HCT116 (cell line): ENCODE results near the gene RIPOR2. TPM values are rescaled to one million over a fixed set of nuclear protein-coding genes. Genes with fewer than 3 reads are reported as not detected.

ENCODE experiments used
- ATAC-seq: fragments of 200-7000 bp; cut with Tn5 transposase; 2 replicates; pipeline ENCODE4 v1.9.1; 2020; ENCODE audit warnings: mild to moderate bottlenecking, moderate library complexity
- BruUV-seq: library from RNA; stranded (reverse); fragments of 400-500 nt; replicated peaks from 2 replicates; lab custom pipeline; 2021; lab: Mats Ljungman, UMichigan
- CTCF ChIA-PET: fragments of 300-600 bp; sonication (Branson Sonifier 250); formaldehyde crosslinking; loops from one replicate; lab custom pipeline; 2021; ENCODE audit warnings: antibody characterized with exemption; lab: Charles Lee
- POLR2A ChIA-PET: fragments of 300-600, 350-600 bp; sonication (Branson Sonifier 250); formaldehyde crosslinking; loops from one replicate; lab custom pipeline; 2021; ENCODE audit warnings: antibody characterized with exemption; lab: Charles Lee
- RAD21 ChIA-PET, 2 experiments: fragments of 300-600 bp; sonication (Branson Sonifier 250); formaldehyde crosslinking; loops; one replicate each; lab custom pipeline; 2023; ENCODE audit warnings: low total read pairs in 2 of 2; ENCODE audit not compliant: uncharacterized antibody in 2 of 2, unreplicated experiment in 2 of 2, low non-redundant PET in 1 of 2; lab: Charles Lee
- DNase-seq: peaks from one replicate; pipeline ENCODE4 v3.0.0-alpha.2; 2010; ENCODE audit warnings: low read depth, low spot score
- H2AFZ ChIP-seq: fragments of 200-600 bp; shearing (Covaris generic), sonication (generic); 2 replicates; pipeline ENCODE4 v1.6.1; 2017; ENCODE audit warnings: low read depth, mixed run types, mixed read lengths, antibody characterized with exemption, low read length; ENCODE audit not compliant: poor library complexity, severe bottlenecking
- H3K27ac ChIP-seq: 2 replicates; pipeline ENCODE4 v1.5.1; 2012; ENCODE audit warnings: low read depth, low read length
- H3K27me3 ChIP-seq: fragments of 200-600 bp; sonication (generic); 2 replicates; pipeline ENCODE4 v1.6.1; 2016; ENCODE audit warnings: mixed run types, low read length, mixed read lengths; ENCODE audit not compliant: insufficient read depth
- H3K36me3 ChIP-seq, 2 experiments: fragments of 200-500 bp in 1 of 2; fragments of 200-600 bp in 1 of 2; sonication (Bioruptor generic) in 1 of 2; sonication (generic) in 1 of 2; 2 replicates each; pipeline versions ENCODE4 v1.5.1 to v1.6.1; 2014 to 2016; ENCODE audit warnings: low read length in 2 of 2, inconsistent platforms in 1 of 2, mixed read lengths in 1 of 2, mixed run types in 1 of 2; ENCODE audit not compliant: insufficient read depth in 2 of 2, control insufficient read depth in 1 of 2
- H3K4me1 ChIP-seq, 2 experiments: fragments of 200-600 bp in 1 of 2; sonication (generic) in 1 of 2; 2 replicates each; pipeline versions ENCODE4 v1.5.1 to v1.6.1; 2012 to 2017; ENCODE audit warnings: low read length in 2 of 2, inconsistent platforms in 1 of 2, mild to moderate bottlenecking in 1 of 2, mixed read lengths in 1 of 2, mixed run types in 1 of 2, moderate library complexity in 1 of 2; ENCODE audit not compliant: insufficient read depth in 2 of 2, control insufficient read depth in 1 of 2
- H3K4me2 ChIP-seq: fragments of 200-600 bp; sonication (generic); 2 replicates; pipeline ENCODE4 v1.6.1; 2017; ENCODE audit warnings: mixed run types, low read length, mixed read lengths
- H3K4me3 ChIP-seq, 2 experiments: fragments of 200-600 bp in 1 of 2; sonication (generic) in 1 of 2; replicated peaks in 1 of 2; 2 replicates each; pipeline ENCODE4 v1.5.1; 2011 to 2016; ENCODE audit warnings: low read length in 2 of 2, control low read depth in 1 of 2, low read depth in 1 of 2, mild to moderate bottlenecking in 1 of 2, mixed read lengths in 1 of 2, mixed run types in 1 of 2
- H3K79me2 ChIP-seq: fragments of 200-600 bp; sonication (generic); 2 replicates; pipeline ENCODE4 v1.6.1; 2017; ENCODE audit warnings: mild to moderate bottlenecking, mixed run types, low read length, moderate library complexity, mixed read lengths; ENCODE audit not compliant: insufficient read depth
- H3K9ac ChIP-seq: fragments of 200-600 bp; sonication (generic); 2 replicates; pipeline ENCODE4 v1.6.1; 2016; ENCODE audit warnings: low read length, mixed read lengths
- H3K9me2 ChIP-seq: fragments of 200-600 bp; sonication (generic), shearing (Covaris generic); 2 replicates; pipeline ENCODE4 v1.6.1; 2017; ENCODE audit warnings: mixed run types, mild to moderate bottlenecking, moderate library complexity; ENCODE audit not compliant: insufficient read depth
- H3K9me3 ChIP-seq, 2 experiments: fragments of 200-500 bp in 1 of 2; fragments of 200-600 bp in 1 of 2; sonication (Bioruptor generic) in 1 of 2; sonication (generic) in 1 of 2; 2 replicates each; pipeline ENCODE4 v1.6.1; 2014 to 2017; ENCODE audit warnings: low read length in 2 of 2, mixed read lengths in 2 of 2, inconsistent platforms in 1 of 2, low read depth in 1 of 2, mild to moderate bottlenecking in 1 of 2, mixed run types in 1 of 2, moderate library complexity in 1 of 2; ENCODE audit not compliant: control insufficient read depth in 1 of 2, insufficient read depth in 1 of 2
- H4K20me1 ChIP-seq: fragments of 200-600 bp; sonication (generic), shearing (Covaris generic); 2 replicates; pipeline ENCODE4 v1.6.1; 2017; ENCODE audit warnings: mixed run types, mild to moderate bottlenecking, moderate library complexity; ENCODE audit not compliant: insufficient read depth
- CBX3 ChIP-seq: IDR thresholded peaks from 2 replicates; pipeline ENCODE4 v1.6.1; 2012; ENCODE audit warnings: low read depth
- CEBPB ChIP-seq: IDR thresholded peaks from 2 replicates; pipeline ENCODE4 v1.6.1; 2012; ENCODE audit warnings: low read depth
- EZH2 ChIP-seq: fragments of 200-600 bp; sonication (generic); IDR thresholded peaks from 2 replicates; pipeline ENCODE4 v1.6.1; 2017; ENCODE audit warnings: antibody characterized with exemption, mixed run types
- EZH2phosphoT487 ChIP-seq: fragments of 200-600 bp; IDR thresholded peaks from 2 replicates; pipeline ENCODE4 v1.6.1; 2018; ENCODE audit warnings: antibody characterized with exemption, borderline replicate concordance
- POLR2AphosphoS5 ChIP-seq: IDR thresholded peaks from 2 replicates; pipeline ENCODE4 v1.6.1; 2011; ENCODE audit warnings: mild to moderate bottlenecking, low read depth, low read length, moderate library complexity
- RAD21 ChIP-seq: IDR thresholded peaks from 2 replicates; pipeline ENCODE4 v1.6.1; 2012; ENCODE audit warnings: low read depth, mild to moderate bottlenecking
- SIN3A ChIP-seq: IDR thresholded peaks from 2 replicates; pipeline ENCODE4 v1.6.1; 2012; ENCODE audit warnings: low read depth
- TCF7L2 ChIP-seq: IDR thresholded peaks from 2 replicates; pipeline ENCODE4 v1.7.0; 2011; ENCODE audit warnings: borderline replicate concordance, inconsistent platforms; ENCODE audit not compliant: insufficient read depth, insufficient read length; ENCODE audit errors: extremely low read depth
- YY1 ChIP-seq: IDR thresholded peaks from 2 replicates; pipeline ENCODE4 v1.6.1; 2011; ENCODE audit warnings: low read length, low read depth, moderate library complexity, mild to moderate bottlenecking; ENCODE audit not compliant: insufficient replicate concordance; ENCODE audit errors: extremely low read depth
- intact Hi-C: fragments of 100-400 bp; cut with micrococcal nuclease; formaldehyde crosslinking; loops from 2 replicates; pipeline ENCODE4 v1.10.0; 2022
- total RNA-seq: library from RNA; stranded (reverse); gene quantifications from one replicate; pipeline ENCODE4 v1.2.1, GENCODE V29; 2021; ENCODE audit not compliant: unreplicated experiment
- TF ChIP-seq, protein P1 (sequence below): IDR thresholded peaks from 2 replicates; pipeline ENCODE4 v1.6.1; 2012

RIPOR2 gene
- total RNA-seq, 1 experiment from 2014 or later, result 0.44 TPM

DNA sequence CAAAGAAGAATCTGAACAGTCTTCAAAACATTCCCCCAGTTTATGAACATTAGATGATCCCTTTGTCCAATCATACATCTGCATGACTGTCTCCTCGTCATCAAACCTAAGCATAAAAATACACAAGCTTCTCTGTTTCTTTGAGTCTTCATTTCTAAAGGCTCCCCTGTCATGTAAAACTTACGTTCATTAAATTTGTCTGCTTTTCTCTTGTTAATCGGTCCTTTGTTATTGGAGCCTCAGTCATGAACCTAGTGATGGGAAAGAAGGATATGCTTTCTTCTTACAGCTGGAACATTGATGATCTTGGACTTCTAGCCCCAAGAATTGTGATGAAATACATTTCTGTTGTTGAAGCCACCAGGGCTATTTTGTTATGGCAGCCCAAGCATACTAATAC lies 18.0 kb upstream of the RIPOR2 start:
- intact Hi-C loops, result no loop called here
- H3K4me3 ChIP-seq, result no peak overlapping the region
- BruUV-seq, result no TSS peak
- no peaks in the 10 kb centered on the region for H3K79me2 ChIP-seq
- ATAC-seq (no peak), DNase-seq (no peak)
- RAD21 ChIA-PET, result no interaction called here
- no peaks in the 10 kb centered on the region for H3K36me3 ChIP-seq
- CTCF ChIA-PET, result no interaction called here
- H3K27ac ChIP-seq, result no peak overlapping the region
- no peaks in the 10 kb centered on the region for H3K9me3 ChIP-seq
- H3K27me3 ChIP-seq, result no peaks in the 10 kb centered on the region
- no peak overlapping the region for H2AFZ ChIP-seq
- H3K4me2 ChIP-seq, result no peak overlapping the region
- no peak for TF ChIP-seq RAD21
- no peak for TF ChIP-seq POLR2AphosphoS5
- TF ChIP-seq, protein P1, sequence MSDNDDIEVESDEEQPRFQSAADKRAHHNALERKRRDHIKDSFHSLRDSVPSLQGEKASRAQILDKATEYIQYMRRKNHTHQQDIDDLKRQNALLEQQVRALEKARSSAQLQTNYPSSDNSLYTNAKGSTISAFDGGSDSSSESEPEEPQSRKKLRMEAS, result no peak
- TF ChIP-seq SIN3A, result no peak
- H3K4me1 ChIP-seq, result no peaks in the 10 kb centered on the region
- POLR2A ChIA-PET, result no interaction called here
- H3K9ac ChIP-seq, result no peak overlapping the region
- H3K9me2 ChIP-seq, result no peaks in the 10 kb centered on the region
- no peaks in the 10 kb centered on the region for H4K20me1 ChIP-seq

GRCh38 chr6:24951811-24952299 lies 16.1 kb upstream of the RIPOR2 start:
- Histone ChIP-seq H3K36me3 (no peaks in the 10 kb centered on the region), H4K20me1 (no peaks in the 10 kb centered on the region), H3K27ac (no peak overlapping the region), H3K4me1 (no peaks in the 10 kb centered on the region), H3K4me3 (no peak overlapping the region), H3K4me2 (no peak overlapping the region), H3K79me2 (no peaks in the 10 kb centered on the region), H3K9me3 (no peaks in the 10 kb centered on the region), H3K9me2 (no peaks in the 10 kb centered on the region), H2AFZ (no peak overlapping the region), H3K27me3 (no peaks in the 10 kb centered on the region), H3K9ac (no peak overlapping the region)
- ChIA-PET POLR2A (no interaction called here), CTCF (interaction anchor here (1.0 kb wide), 1 partner anchor 18 kb away, joined by 3 read pairs; no protein-coding TSS in a partner anchor), RAD21 (no interaction called here)
- no peak for TF ChIP-seq CBX3
- no peak for TF ChIP-seq CEBPB
- no peak for TF ChIP-seq YY1
- no peak for TF ChIP-seq TCF7L2
- no peak for TF ChIP-seq EZH2phosphoT487
- TF ChIP-seq SIN3A, result no peak
- no peak for TF ChIP-seq EZH2
- TF ChIP-seq RAD21, result no peak
- no TSS peak for BruUV-seq
- ATAC-seq (no peak), DNase-seq (no peak)
- intact Hi-C loops, result no loop called here
